Measurements from ENCODE around the gene METTL9.
"Not testable (repeated sequence)": the region's sequence is repeated elsewhere in the genome, so short reads cannot be mapped to it uniquely, and the experiment has no call there.

The METTL9 gene

GRCh38 chr16:21611556-21612384 lies 12.4 kb downstream of the METTL9 start:
- DNase-seq: no peak

GRCh38 chr16:21613361-21613760 lies 14.0 kb downstream of the METTL9 start:
- DNase-seq: no peak

- no peak for DNase-seq
Measured at GRCh38 chr16:21613781-21614180, 14.4 kb downstream of the METTL9 start.

- no peak for DNase-seq
Measured at GRCh38 chr16:21614896-21615295, 15.5 kb downstream of the METTL9 start.

- no peak for DNase-seq
Measured at GRCh38 chr16:21617607-21618006, 18.2 kb downstream of the METTL9 start.

- no peak for DNase-seq
Measured at GRCh38 chr16:21618281-21618680, 18.9 kb downstream of the METTL9 start.

- no peak for DNase-seq
Measured at GRCh38 chr16:21619765-21620425, 20.5 kb downstream of the METTL9 start.

GRCh38 chr16:21620592-21620991 lies 21.2 kb downstream of the METTL9 start:
- no peak for DNase-seq

- DNase-seq: no peak
Measured at GRCh38 chr16:21622545-21622944, 23.2 kb downstream of the METTL9 start.

GRCh38 chr16:21625026-21625425 lies 25.6 kb downstream of the METTL9 start:
- no peak for DNase-seq

- no peak for DNase-seq
Measured at GRCh38 chr16:21626659-21627277, 27.4 kb downstream of the METTL9 start.

GRCh38 chr16:21628121-21628726 lies 28.8 kb downstream of the METTL9 start:
- no peak for DNase-seq

GRCh38 chr16:21628772-21629171 lies 29.4 kb downstream of the METTL9 start:
- DNase-seq: no peak

- not testable (repeated sequence) for DNase-seq
Measured at GRCh38 chr16:21629616-21630539, 30.5 kb downstream of the METTL9 start.

GRCh38 chr16:21630866-21631265 lies 31.5 kb downstream of the METTL9 start:
- not testable (repeated sequence) for DNase-seq

GRCh38 chr16:21631376-21631775 lies 32.0 kb downstream of the METTL9 start:
- not testable (repeated sequence) for DNase-seq

GRCh38 chr16:21631951-21632575 lies 32.7 kb downstream of the METTL9 start:
- DNase-seq: not testable (repeated sequence)

GRCh38 chr16:21634216-21634615 lies 34.8 kb downstream of the METTL9 start:
- no peak for DNase-seq

GRCh38 chr16:21635694-21636093 lies 36.3 kb downstream of the METTL9 start:
- not testable (repeated sequence) for DNase-seq

GRCh38 chr16:21637032-21637968 lies 37.9 kb downstream of the METTL9 start:
- DNase-seq: no peak

- DNase-seq: no peak
Measured at GRCh38 chr16:21638573-21638975, 39.2 kb downstream of the METTL9 start.
